Neural progenitor cell (in vitro differentiated cells): ENCODE data around the gene DISP3.

ENCODE experiments used
- EZH2phosphoT487 ChIP-seq: fragments of 200-600 bp; sonication (generic); IDR thresholded peaks from 2 replicates; pipeline ENCODE4 v1.6.1; 2017; ENCODE audit warnings: antibody characterized with exemption
- TF ChIP-seq, protein P1 (sequence below): fragments of 200-600 bp; sonication (generic); IDR thresholded peaks from 2 replicates; pipeline ENCODE4 v1.5.1; 2017; ENCODE audit warnings: antibody characterized with exemption, mild to moderate bottlenecking

DNA sequence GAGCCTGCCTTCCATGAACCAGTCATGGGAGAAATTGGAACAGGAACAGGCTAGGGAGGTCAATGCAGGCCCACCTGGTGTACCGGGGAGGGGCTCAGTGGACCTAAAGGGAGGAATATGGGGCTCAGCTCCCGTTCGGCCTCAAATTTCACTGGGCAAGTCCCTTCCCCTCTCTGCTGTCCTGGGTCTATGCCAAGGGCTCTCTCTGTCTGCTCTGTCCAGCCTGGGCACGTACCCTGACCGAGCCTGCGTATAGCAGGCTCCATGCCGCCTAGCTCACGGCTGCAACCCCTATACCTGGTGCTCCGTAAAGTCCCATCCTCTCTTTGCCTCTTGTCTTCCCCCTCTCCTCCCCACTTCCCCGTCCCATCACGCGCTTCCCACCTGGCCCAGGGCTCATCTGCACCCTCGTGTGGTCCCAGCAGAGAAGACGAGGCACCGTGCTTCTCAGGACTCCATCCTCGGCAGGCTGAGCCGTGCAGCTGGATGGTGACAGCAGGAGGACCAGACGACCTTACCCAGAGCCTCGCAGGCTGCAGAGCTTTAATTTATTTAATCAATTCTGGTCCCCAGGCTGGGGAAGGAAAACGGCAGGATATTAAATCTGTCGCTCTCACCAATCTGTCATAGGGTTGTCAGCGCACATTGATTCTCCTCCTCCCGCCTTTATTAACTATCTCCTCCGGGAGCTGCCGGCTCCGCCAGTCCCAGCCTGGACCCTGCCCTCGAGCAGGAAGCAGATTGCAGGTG lies 25.0 kb upstream of the DISP3 start:
- no peak for TF ChIP-seq EZH2phosphoT487
- TF ChIP-seq, protein P1, sequence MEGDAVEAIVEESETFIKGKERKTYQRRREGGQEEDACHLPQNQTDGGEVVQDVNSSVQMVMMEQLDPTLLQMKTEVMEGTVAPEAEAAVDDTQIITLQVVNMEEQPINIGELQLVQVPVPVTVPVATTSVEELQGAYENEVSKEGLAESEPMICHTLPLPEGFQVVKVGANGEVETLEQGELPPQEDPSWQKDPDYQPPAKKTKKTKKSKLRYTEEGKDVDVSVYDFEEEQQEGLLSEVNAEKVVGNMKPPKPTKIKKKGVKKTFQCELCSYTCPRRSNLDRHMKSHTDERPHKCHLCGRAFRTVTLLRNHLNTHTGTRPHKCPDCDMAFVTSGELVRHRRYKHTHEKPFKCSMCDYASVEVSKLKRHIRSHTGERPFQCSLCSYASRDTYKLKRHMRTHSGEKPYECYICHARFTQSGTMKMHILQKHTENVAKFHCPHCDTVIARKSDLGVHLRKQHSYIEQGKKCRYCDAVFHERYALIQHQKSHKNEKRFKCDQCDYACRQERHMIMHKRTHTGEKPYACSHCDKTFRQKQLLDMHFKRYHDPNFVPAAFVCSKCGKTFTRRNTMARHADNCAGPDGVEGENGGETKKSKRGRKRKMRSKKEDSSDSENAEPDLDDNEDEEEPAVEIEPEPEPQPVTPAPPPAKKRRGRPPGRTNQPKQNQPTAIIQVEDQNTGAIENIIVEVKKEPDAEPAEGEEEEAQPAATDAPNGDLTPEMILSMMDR: no peak
